ENCODE results near the gene IL1RL1. TPM values are rescaled to one million over a fixed set of nuclear protein-coding genes. Genes with fewer than 3 reads are reported as not detected.
A peak's percentile ranks its signal among the peaks of the same experiment; 100 is the strongest.
"Not testable (repeated sequence)": the region's sequence is repeated elsewhere in the genome, so short reads cannot be mapped to it uniquely, and the experiment has no call there.

The IL1RL1 gene
- total RNA-seq, 1 donor from 2014 or later: not detected

DNA sequence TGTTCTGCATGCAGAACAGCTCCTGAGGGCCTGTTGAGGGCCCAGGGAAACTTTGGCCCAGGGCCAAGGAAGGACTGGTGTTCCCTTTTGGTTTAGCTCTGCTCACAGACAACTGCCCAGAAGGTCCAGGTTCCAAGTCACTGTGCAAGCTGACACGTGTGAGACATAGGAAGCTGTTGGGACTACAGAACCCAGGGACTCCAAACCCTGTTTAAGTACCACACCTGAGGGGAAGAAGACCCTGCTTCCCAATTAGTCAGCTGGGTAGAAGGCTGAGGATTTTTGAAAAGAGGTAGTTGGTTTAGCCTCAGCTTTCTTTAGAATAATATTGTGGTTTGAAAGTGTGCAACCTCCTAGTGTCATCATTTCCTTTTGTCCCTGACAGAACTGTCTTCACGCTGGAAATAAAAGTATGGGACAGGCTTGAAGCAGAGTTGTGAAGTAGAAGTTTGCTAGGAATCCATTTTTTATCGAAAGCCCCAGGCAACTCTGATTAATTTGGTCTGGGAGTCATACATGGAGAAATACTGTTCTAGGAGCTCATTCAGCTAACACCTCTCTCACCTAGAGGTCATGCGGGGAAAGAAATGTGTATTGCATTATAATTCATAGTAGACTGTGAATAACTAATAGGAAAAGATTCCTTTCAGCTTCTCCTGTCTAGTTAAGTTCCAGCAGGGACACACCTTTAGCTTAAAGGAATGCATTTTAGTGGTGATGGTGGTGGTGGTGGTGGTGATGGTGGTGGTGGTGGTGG is 19.9 kb upstream of the IL1RL1 start:
- no peak for FAIRE-seq
- no peak for DNase-seq (ENCODE audit: low spot score in 2 of 2)

DNA sequence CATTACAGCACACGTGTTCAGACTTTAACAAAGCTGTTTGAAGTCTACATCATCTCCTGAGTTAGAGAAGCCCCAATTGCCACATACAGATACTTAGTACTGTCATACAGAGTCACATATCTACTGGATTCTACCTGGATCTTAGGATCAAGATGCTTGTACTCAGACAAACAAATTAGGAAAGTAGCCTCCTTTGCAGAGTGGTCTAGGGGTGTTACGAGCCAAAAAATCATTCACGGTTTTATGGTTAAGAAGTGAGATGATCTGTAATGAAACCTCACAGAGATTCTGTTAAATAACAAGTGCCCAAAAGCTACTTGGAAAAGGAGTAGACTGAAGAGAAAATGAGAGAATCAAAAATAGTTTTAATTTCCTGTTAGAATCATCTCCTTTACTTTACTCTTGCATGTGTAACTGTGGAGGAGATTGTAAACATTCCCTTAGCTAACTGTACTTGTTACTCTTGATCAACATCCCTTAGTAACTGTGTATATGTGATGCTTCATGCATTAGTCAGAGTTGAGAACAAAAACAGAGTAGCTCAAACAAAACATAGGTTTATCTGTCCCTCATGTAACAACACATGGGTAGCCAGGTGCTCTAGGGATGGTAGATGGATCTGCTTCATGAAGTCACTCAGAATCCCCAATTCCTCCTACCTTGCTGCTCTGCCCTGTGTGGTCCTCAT is 16.4 kb upstream of the IL1RL1 start:
- DNase-seq (ENCODE audit: low spot score in 2 of 2) (no peak), FAIRE-seq (no peak)

DNA sequence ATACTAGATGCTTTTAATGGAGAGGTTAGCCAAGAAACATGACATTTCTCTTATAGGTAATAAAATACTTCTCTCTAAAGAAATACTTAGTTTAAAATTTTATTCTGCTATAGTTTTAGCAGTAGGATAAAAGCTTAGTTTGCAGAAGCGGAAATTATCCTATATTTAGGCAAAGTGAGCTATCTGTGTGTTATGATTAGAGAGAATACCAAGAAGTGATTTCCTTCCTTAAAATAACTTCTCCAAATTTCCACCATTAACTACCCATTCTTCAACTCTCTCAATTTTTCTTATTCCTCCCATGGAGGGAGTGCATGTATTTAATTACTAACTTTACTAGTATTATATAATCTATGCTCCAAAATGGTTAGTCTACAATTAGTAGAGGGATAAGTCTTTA is 15.8 kb upstream of the IL1RL1 start:
- no peak for FAIRE-seq
- no peak for DNase-seq (ENCODE audit: low spot score in 2 of 2)

DNA sequence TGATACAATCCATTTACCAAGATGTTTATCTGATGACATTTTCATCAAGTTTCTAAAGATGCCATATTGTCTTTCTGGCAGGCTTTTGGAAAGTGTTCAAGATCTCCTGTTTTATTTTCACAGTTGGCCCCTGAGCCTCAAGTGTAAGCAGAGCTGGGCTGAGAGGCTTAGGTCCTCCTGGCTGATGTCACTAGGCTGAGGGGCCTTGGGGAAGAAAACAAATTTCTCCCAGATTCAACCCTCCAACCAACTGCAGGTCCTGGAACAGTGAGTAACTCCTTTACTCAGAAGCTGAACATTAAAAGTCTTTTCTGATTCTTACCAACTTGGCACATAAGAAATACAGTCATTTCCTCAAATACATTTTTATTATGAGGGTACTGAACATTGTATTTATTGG is 14.9 kb upstream of the IL1RL1 start:
- no peak for DNase-seq (ENCODE audit: low spot score in 2 of 2)
- FAIRE-seq: no peak

DNA sequence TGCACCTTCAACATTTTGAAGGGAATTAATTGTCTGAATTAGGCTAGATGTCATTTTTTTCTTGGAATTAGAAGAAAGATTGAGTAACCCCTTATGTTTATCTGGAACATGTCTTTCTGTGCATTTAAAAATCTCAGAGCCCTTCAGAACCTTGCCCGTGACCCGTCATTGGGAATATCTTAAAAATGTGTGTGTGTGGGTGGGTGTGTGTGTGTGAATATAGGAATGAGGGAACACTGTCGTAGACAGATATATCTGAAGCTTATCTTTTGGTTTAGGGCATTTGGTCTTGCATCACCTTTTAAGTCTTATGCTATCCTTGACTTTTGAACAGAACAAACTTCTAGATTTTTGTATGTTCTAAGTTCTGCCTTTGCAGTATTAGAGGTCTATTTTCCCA is 13.5 kb upstream of the IL1RL1 start:
- FAIRE-seq (no peak), DNase-seq (ENCODE audit: low spot score in 2 of 2) (no peak)

DNA sequence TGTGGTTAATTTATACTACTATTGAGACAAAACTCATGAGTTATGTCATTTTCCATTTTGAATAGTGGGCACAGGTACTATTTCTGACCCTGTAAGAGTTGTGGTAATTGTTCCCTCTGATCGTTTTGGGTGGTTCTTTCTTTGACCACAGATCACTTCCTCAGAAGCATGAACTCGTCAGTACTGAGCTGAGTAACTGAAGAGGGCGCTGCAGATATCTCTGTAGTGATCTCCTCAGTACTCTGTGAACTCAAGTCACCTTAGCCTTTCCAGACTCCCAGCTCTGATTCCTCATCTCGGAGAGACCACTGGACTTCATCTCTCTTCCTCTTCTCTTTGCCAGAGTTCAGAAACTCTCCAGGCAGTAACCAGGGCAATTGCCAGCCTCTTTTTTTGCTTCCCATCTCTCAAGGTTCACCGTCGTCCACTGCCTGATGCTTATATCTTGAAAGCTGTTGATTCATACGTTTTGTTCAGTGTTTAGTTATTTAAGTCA is 9.4 kb upstream of the IL1RL1 start:
- DNase-seq (ENCODE audit: low spot score in 2 of 2) (no peak), FAIRE-seq (no peak)

DNA sequence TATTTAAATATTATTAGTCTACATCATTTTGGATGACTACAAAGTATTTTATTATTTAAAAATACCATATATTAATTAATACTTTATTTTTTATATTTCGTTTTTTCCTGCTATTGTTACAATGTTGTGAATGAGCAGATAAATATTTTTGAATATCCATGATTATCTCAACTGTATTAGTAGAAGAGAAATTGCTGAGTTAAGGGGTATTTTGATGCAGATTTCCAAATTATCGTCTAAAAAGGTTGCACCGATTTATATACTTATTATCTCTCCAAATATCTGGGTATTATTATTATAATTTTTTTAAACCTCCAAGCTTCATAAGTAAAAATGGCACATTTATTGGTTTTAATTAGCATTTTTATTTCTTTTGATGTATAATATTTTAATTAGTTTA is 8.9 kb upstream of the IL1RL1 start:
- FAIRE-seq: peak; percentile 47

DNA sequence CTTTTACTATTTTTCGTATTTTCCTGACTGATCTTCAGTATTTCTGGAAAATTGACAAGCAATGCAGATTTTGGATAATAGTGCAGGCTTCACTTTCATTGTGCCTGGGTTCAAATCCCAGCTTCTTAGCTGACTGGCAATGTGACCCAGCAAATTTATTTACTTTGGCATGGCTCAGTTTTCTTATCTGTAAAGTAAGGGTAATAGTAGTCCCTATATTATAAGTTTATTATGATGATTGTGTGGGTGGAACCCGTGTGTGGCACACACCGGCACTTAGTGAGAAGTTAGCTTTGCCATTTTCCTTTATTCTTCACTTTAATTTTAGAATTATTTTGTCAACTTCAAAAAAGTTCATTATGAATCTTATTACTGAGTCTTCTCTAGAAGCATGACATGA is 7.8 kb upstream of the IL1RL1 start:
- no peak for DNase-seq (ENCODE audit: low spot score in 2 of 2)
- no peak for FAIRE-seq

More for the DNA sequence above, 8.9 kb upstream of the IL1RL1 start:
- DNase-seq (ENCODE audit: low spot score in 2 of 2): no peak

DNA sequence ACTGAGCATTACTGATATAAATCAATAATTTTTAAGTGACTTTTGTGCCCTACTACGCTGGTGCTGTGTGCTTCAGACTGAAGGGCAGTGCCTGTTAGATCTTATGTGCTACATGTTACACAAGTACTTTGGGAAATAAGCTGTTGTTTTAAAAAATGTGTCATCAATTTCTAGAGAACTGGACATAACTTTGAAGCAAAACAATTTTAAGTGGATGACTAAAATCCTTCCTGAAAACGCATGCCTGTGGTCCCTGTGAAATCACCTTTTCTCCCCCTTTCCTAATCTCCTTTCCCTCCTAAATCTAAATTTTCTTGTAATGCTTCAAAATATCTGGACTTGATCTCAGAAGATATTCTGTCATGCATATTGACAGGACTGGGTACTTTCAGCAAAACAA is 7.1 kb upstream of the IL1RL1 start:
- FAIRE-seq (no peak), DNase-seq (ENCODE audit: low spot score in 2 of 2) (no peak)

DNA sequence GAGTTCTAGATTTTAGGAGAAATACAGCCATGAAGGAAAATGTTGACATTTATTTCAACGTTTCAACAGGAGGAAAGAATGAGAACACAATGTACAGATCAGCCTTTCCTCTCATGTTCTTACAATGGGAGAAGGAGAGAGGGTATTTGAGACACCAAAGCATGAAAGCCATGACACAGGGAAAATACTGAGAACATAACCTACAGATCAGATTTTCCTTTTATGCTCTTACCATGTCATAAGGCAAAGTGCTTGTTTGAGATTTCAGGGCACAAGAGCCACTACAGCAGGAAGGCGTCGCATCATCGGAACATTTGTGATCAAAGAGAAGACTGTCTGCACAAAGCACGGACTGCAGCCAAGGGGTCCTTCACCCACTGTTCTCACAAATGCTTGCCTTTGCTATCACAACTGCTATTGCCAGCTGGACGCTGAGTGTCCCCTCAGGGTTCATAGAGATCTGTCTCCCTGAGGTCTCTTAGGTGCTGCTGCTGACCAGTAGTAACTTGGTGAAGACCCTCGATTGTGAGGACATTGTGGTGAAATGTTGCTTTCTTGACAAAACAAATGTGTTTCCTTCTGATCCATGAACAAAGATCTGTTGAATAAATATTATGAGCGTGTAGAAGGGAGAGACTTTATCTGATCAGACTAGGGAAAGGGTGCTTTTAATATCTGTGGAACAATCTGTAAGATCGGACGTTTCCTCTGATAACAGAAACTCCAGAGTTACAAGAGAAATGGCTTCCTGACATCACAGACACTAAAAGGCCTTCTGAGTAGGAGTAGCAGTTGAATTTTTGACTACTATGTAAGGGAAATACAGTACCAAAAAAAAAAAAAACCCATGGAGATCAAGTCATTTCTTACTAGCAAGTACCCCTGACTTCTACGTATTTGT is 6.4 kb upstream of the IL1RL1 start:
- DNase-seq (ENCODE audit: low spot score in 2 of 2): no peak
- no peak for FAIRE-seq

DNA sequence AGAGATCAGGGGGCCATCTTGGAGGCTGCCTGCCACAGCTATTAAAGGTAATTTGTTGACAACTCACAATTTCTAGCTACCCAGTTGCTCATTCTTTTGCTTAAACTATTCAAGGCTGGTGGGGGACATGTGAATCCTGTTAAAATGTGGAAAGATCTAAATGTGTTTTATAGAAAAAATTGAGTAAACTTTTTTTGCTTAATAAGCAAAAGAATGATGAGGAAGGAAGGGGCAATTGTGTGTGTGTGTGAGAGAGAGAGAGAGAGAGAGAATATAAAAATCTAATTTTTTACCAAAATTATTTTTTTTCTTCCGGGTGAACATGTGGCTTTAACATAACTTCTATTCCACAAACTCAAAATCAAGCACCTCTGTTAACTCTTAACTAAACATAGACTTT is 5.2 kb upstream of the IL1RL1 start:
- DNase-seq (ENCODE audit: low spot score in 2 of 2) (no peak), FAIRE-seq (no peak)

DNA sequence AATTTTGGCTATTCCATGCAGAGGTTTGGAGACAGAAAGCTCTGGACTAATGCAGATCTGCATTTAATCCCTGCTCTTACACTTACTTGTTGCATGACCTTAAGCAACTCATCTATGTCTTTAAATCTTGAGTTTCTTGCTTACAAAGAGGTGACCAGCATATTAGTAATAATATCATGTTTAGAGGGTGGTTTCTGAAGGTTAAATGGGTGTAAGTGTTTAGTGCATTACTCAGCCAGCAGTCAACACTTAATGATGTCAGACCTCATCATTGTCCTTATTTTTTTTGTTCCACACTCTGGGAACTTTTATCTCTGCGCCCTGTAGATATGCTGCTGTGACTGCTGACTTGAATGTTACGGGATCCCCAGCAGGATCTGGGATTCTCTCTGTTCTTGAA is 1.7 kb downstream of the IL1RL1 start:
- no peak for FAIRE-seq
- no peak for DNase-seq (ENCODE audit: low spot score in 2 of 2)

DNA sequence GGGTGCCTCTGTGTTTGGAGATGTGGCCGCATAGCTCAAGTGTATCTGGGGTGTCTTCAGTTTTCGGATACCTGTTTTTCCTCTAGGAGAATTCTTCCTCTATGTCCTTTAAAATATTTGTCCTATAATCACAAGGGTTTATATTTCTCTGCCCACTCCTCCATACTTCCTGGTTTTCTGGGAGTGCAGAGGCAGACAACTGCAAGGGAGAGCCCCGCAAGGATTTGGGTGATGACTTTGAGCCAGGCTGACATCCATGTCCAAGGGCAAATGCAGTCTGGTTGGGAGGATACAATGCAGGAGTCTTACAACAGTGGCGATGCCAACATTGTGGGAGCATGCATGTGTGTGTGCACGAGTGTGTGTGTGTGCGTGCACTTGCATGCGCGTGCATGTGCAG is 2.1 kb downstream of the IL1RL1 start:
- no peak for FAIRE-seq
- no peak for DNase-seq (ENCODE audit: low spot score in 2 of 2)

DNA sequence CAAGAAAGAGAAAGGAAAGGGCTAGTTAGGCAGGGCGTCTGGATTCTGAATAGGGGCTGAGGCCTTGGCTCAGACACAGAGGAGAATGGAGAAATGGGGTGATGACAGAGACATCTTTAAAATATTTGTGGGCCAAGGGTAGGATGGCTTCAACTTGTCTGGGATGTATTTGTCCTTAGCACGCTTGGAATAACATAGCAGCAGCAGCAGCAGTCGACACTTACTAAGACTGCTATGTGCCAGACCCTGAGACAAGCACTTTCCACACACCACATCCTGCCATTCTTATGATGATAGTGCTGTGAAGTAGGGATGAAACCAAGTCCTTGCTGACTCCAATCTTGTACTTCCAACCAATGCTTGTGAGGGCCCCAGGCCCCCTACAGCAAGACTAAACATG is 2.6 kb downstream of the IL1RL1 start:
- DNase-seq (ENCODE audit: low spot score in 2 of 2) (no peak), FAIRE-seq (no peak)

DNA sequence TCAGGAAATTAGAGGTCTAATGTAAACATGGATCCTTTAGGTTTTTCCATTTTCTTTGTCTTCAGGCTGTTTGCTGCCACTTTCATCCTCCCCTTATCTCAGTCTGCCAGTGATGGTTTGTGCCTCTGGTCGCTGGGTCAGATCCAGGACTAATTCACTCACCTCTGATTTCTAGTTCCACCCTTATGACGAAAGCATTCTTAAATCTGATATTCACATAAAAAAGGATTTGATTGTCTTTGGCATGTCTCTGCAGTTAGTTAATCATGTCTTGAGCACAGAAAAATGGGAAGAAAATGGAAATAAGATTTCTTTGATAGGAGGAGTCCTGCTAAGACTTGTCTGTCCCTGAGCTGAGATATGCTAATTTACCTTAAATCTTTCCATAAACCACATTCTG is 4.6 kb downstream of the IL1RL1 start:
- no peak for FAIRE-seq

DNA sequence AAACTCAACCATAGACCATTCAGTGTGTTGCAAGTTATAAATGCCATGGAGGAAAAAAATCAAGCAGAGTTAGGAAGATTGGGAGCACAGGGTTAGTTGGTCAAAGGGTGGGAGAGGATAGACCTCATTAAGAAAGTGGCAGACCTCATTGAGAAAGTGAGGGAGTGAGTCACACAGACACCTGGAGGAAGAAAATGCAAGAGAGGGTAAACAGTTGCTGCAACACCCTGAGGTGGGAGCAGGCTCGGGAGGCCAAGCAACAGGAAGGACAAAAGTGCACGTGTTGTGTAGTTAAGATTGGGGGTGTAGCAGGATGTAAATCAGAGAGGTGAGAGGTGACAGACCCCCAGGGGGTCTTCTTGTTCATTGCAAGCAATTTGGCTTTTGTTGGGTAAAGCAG is 6.4 kb downstream of the IL1RL1 start:
- no peak for FAIRE-seq
- no peak for DNase-seq (ENCODE audit: low spot score in 2 of 2)

More for the DNA sequence above, 4.6 kb downstream of the IL1RL1 start:
- no peak for DNase-seq (ENCODE audit: low spot score in 2 of 2)

DNA sequence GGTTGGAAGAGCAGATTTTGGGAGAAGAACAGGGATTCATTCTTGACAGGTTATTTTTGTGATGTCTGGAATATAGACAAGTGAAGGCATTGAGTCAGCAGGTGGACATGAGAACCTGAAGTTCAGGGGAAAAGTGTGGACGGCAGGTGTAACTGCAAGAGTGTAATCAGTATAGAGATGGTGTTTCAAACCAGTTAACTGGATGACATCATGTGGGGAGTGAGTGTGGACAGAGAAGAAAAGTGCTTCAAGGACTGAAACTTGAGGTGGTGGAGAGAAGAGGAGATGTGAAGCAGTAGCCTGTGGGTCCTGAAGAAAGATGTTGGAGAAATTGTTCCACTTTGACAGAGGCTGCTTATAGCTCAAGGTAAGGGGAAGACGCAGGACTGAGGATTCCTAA is 7.1 kb downstream of the IL1RL1 start:
- DNase-seq (ENCODE audit: low spot score in 2 of 2) (no peak), FAIRE-seq (no peak)

DNA sequence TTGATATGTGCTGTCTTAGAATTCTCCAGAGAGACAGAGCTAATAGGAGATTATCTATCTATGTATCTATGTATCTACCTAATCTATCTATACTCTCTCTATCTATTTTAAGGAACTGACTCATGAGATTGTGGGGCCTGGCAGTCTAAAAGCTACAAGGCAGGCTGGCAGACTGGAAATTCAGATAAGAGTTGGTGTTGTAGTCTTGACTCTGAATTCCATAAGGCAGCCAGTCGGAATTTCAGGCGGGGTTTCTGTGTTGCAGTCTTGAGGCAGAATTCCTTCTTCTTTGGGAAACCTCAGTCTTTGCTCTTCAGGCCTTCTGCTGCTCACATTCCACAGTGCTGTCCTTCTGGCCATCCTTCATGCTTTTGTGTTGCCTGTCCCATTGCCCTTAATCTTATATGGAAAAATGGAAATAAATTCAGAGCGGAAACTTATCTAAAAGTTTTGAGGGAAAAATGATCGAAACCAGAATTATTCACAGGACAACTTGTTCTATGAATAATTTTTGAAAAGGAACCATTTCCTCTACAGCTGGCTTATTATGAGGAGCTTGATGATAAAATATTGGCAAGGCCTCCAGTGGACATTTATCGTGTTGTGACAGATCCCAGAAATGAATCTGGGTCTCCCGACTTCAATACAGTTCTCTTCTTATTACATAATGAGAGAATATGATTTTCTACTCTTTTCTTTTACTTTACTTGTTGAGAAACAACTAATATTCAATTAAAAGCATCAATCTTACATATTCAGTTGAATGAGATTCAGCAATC is 10.8 kb downstream of the IL1RL1 start:
- FAIRE-seq: no peak
- no peak for DNase-seq (ENCODE audit: low spot score in 2 of 2)

DNA sequence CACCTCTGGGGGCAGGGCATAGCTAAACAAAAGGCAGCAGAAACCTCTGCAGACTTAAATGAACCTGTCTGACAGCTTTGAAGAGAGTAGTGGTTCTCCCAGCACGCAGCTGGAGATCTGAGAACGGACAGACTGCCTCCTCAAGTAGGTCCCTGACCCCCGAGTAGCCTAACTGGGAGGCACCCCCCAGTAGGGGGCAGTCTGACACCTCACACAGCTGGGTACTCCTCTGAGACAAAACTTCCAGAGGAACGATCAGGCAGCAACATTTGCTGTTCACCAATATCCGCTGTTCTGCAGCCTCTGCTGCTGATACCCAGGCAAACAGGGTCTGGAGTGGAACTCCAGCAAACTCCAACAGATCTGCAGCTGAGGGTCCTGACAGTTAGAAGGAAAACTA is 13.6 kb downstream of the IL1RL1 start:
- not testable (repeated sequence) for FAIRE-seq; DNase-seq (ENCODE audit: low spot score in 2 of 2)

DNA sequence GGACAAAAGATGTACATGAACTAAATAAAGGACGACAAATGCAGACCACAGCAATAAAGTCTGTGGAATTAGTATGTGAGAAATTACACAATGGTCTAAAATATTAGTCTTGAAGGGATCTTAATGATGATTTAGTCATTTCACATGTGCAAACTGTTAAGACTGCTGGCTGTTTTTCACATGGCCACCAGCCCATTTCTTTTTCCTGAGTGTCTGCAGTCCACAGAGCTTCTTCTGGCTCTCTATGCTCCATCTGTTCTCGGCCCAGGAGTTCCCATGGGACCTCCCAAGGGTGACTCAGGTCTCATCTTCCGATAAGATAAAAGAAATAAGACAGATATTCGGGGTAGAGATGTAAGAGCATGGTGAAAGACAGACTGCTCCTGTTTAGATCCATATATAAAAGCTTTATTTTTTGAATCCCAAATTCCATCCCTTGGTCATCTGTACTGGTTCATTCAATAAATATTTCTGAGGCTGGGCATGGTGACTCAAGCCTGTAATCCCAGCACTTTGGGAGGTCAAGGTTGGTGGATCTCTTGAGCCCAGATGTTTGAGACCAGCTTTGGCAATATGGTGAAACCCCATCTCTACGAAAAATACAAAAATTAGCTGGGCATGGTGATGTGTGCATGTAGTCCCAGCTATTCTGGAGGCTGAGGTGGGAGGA is 20.1 kb downstream of the IL1RL1 start:
- FAIRE-seq (no peak), DNase-seq (ENCODE audit: low spot score in 2 of 2) (no peak)
